HepG2 (cell line): ENCODE data around the gene TBC1D20. TPM values are rescaled to one million over a fixed set of nuclear protein-coding genes. Genes with fewer than 3 reads are reported as not detected.

Experiments
- CBFB ChIP-seq: sonication (generic); formaldehyde crosslinking; IDR thresholded peaks from 2 replicates; pipeline ENCODE4 v1.4.0; 2020; ENCODE audit warnings: missing genetic modification reagents
- CCDC6 ChIP-seq: sonication (generic); formaldehyde crosslinking; IDR thresholded peaks from 2 replicates; pipeline ENCODE4 v1.8.1; 2022; ENCODE audit warnings: mild to moderate bottlenecking, missing genetic modification reagents, moderate library complexity
- ELF3 ChIP-seq: IDR thresholded peaks from 2 replicates; pipeline ENCODE4 v1.6.1; 2016; ENCODE audit warnings: missing genetic modification reagents, missing compliant biosample characterization
- FOXA3 ChIP-seq: IDR thresholded peaks from 2 replicates; pipeline ENCODE4 v1.6.1; 2016; ENCODE audit warnings: missing genetic modification reagents, missing compliant biosample characterization
- HHEX ChIP-seq: IDR thresholded peaks from 2 replicates; pipeline ENCODE4 v1.6.1; 2016; ENCODE audit warnings: control low read depth
- KLF12 ChIP-seq: sonication (generic); formaldehyde crosslinking; IDR thresholded peaks from 2 replicates; pipeline ENCODE4 v1.4.0; 2020; ENCODE audit warnings: missing genetic modification reagents, borderline replicate concordance
- PCBP1 ChIP-seq: fragments of 200-400 bp; formaldehyde crosslinking; IDR thresholded peaks from 2 replicates; pipeline ENCODE4 v1.6.1; 2017; ENCODE audit warnings: mild to moderate bottlenecking, low read depth, low read length, borderline replicate concordance
- TRIM24 ChIP-seq: sonication (generic); formaldehyde crosslinking; IDR thresholded peaks from 2 replicates; pipeline ENCODE4 v1.8.0; 2022; ENCODE audit warnings: mild to moderate bottlenecking, missing genetic modification reagents
- YY1 ChIP-seq: IDR thresholded peaks from 2 replicates; pipeline ENCODE4 v1.6.1; 2011; ENCODE audit warnings: low read length, low read depth, moderate library complexity, mild to moderate bottlenecking; ENCODE audit not compliant: insufficient read depth, insufficient replicate concordance
- ZMAT3 ChIP-seq: sonication (generic); formaldehyde crosslinking; conservative IDR thresholded peaks from 2 replicates; pipeline ENCODE4 v1.7.0; 2021; ENCODE audit warnings: missing genetic modification reagents
- ZNF296 ChIP-seq: sonication (generic); formaldehyde crosslinking; conservative IDR thresholded peaks from 2 replicates; pipeline ENCODE4 v1.5.0; 2020; ENCODE audit warnings: mild to moderate bottlenecking, missing genetic modification reagents
- ZNF619 ChIP-seq: sonication (generic); formaldehyde crosslinking; IDR thresholded peaks from 2 replicates; pipeline ENCODE4 v1.4.0; 2020; ENCODE audit warnings: mild to moderate bottlenecking, missing genetic modification reagents
- ZNF678 ChIP-seq: sonication (generic); formaldehyde crosslinking; IDR thresholded peaks from 2 replicates; pipeline ENCODE4 v1.4.0; 2020; ENCODE audit warnings: mild to moderate bottlenecking, missing genetic modification reagents
- polyA plus RNA-seq, 8 experiments: library from polyadenylated mRNA; depleted of rRNA in 3 of 8; stranded (reverse) in 7 of 8; unstranded in 1 of 8; fragments of >200 nt; fragmentation: Illumina TruSeq in 4 of 8; extraction: Trizol in 4 of 8; gene quantifications; 2 replicates each; pipeline versions ENCODE4 v1.2.1 to v1.2.3, GENCODE V29; 2011 to 2016; ENCODE audit warnings: low read depth in 4 of 8, missing spikeins in 1 of 8, mixed read lengths in 1 of 8; ENCODE audit not compliant: insufficient read depth in 1 of 8
- total RNA-seq, 5 experiments: library from RNA; depleted of rRNA; stranded (reverse); fragments of >200 nt; fragmentation: Illumina TruSeq; extraction: Trizol; gene quantifications; 2 replicates each; pipeline ENCODE4 v1.2.3, GENCODE V29; 2016; ENCODE audit warnings: low read depth in 1 of 5
- TF ChIP-seq, protein P1 (sequence below): sonication (generic); formaldehyde crosslinking; IDR thresholded peaks from 2 replicates; pipeline ENCODE4 v1.4.0; 2020; ENCODE audit warnings: mild to moderate bottlenecking, missing genetic modification reagents
- TF ChIP-seq, protein P2 (sequence below): sonication (generic); formaldehyde crosslinking; IDR thresholded peaks from 2 replicates; pipeline ENCODE4 v1.4.0; 2020; ENCODE audit warnings: missing genetic modification reagents

TBC1D20 gene
- total and polyA plus RNA-seq, 2 of the 13 experiments (the other 11 are each of a cell fraction or from before 2014, with no cell fraction given): 36.6 to 47.1 TPM

DNA sequence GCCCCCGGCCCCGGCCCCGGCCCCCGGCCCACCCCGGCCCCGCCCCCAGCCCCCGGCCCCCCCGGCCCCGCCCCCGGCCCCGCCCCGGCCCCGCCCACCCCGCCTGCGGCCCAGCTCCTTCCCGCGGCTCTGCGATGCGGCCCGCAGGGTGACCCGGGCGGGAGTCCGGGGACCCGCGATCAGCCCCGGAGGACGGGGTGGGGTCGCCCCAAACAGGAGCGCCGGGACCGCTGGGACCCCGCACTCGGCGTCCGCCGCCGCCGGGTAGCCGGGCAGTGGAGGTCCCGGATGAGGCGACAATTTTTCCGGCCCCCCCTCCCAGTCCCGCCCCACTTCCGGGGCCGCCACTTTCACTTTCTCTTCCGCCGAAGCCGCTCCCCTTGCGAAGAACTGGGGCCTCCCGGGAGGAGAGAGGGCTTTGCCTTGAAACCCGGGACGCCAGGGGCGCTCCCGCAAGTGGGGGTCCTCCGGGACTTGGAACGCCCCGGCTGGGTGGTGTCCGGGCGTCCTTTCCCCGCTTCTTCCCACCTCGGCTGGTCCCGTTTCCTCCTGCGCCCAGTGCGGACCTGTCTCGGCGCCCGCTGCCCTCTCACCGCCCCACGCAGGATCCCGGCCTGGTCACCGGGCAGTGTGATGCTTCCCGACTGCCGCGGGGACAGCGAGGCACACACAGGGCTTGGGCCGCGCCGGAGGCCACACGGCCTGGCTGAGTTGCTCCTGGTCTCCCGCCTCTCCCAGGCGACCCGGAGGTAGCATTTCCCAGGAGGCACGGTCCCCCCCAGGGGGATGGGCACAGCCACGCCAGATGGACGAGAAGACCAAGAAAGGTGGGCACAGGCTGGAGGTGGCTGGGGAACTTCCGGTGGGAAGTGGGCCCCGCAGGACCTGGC is 54.1 kb downstream of the TBC1D20 start, which contains the start of gene RBCK1 (continued):
- TF ChIP-seq, protein P1, sequence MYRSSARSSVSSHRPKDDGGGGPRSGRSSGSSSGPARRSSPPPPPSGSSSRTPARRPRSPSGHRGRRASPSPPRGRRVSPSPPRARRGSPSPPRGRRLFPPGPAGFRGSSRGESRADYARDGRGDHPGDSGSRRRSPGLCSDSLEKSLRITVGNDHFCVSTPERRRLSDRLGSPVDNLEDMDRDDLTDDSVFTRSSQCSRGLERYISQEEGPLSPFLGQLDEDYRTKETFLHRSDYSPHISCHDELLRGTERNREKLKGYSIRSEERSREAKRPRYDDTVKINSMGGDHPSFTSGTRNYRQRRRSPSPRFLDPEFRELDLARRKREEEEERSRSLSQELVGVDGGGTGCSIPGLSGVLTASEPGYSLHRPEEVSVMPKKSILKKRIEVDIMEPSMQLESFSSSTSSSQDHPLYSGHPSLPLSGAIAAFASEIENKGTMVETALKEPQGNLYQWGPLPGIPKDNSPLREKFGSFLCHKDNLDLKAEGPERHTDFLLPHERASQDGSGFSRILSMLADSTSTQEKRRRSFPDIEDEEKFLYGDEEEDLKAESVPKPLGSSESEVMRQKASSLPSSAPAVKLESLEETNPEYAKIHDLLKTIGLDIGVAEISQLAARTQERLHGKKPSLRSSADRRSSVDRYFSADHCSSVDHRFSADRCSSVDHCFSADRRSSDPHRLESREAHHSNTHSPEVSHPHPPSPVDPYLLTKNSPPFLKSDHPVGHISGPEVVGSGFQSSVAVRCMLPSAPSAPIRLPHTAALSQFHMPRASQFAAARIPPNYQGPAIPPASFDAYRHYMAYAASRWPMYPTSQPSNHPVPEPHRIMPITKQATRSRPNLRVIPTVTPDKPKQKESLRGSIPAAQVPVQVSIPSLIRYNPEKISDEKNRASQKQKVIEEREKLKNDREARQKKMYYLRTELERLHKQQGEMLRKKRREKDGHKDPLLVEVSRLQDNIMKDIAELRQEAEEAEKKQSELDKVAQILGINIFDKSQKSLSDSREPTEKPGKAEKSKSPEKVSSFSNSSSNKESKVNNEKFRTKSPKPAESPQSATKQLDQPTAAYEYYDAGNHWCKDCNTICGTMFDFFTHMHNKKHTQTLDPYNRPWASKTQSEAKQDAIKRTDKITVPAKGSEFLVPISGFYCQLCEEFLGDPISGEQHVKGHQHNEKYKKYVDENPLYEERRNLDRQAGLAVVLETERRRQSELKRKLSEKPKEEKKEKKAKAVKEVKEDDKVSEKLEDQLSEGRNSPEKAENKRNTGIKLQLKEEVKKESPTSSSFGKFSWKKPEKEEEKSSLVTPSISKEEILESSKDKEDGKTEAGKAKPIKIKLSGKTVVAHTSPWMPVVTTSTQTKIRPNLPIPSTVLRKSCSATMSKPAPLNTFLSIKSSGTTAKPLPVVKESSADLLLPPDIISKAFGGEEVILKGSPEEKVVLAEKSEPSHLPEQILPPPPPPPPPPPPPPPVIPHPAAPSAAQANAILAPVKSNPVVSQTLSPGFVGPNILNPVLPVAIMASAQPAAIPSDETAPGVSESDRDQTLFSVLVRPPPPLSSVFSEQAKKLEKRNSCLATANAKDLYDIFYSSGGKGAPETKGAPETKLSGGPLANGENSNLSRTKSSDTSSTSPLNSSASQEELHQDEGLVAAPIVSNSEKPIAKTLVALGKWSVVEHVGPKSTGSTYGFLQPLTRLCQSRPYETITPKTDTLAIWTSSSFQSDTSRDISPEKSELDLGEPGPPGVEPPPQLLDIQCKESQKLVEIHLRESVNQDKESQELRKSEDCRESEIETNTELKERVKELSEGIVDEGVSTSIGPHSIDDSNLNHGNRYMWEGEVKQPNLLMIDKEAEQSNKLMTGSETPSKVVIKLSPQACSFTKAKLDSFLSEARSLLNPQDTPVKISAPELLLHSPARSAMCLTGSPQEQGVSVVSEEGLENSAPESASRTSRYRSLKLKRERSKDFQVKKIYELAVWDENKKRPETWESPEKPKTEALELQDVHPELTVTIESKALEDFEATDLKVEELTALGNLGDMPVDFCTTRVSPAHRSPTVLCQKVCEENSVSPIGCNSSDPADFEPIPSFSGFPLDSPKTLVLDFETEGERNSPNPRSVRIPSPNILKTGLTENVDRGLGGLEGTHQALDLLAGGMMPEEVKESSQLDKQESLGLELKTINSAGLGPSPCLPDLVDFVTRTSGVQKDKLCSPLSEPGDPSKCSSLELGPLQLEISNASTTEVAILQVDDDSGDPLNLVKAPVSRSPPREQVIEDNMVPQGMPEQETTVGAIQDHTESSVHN (CRISPR knock-in tag): no peak
- peak; percentile 88 for TF ChIP-seq KLF12 (CRISPR knock-in tag)
- TF ChIP-seq ZNF678 (CRISPR knock-in tag): no peak; the same call in 1 of the 2 replicates
- TF ChIP-seq CCDC6 (CRISPR knock-in tag): no peak; the same call in 1 of the 2 replicates
- TF ChIP-seq, protein P2, sequence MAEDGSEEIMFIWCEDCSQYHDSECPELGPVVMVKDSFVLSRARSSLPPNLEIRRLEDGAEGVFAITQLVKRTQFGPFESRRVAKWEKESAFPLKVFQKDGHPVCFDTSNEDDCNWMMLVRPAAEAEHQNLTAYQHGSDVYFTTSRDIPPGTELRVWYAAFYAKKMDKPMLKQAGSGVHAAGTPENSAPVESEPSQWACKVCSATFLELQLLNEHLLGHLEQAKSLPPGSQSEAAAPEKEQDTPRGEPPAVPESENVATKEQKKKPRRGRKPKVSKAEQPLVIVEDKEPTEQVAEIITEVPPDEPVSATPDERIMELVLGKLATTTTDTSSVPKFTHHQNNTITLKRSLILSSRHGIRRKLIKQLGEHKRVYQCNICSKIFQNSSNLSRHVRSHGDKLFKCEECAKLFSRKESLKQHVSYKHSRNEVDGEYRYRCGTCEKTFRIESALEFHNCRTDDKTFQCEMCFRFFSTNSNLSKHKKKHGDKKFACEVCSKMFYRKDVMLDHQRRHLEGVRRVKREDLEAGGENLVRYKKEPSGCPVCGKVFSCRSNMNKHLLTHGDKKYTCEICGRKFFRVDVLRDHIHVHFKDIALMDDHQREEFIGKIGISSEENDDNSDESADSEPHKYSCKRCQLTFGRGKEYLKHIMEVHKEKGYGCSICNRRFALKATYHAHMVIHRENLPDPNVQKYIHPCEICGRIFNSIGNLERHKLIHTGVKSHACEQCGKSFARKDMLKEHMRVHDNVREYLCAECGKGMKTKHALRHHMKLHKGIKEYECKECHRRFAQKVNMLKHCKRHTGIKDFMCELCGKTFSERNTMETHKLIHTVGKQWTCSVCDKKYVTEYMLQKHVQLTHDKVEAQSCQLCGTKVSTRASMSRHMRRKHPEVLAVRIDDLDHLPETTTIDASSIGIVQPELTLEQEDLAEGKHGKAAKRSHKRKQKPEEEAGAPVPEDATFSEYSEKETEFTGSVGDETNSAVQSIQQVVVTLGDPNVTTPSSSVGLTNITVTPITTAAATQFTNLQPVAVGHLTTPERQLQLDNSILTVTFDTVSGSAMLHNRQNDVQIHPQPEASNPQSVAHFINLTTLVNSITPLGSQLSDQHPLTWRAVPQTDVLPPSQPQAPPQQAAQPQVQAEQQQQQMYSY (CRISPR knock-in tag): 0 out of 2 replicates have a peak, but pooled peaks have one; percentile 5
- TF ChIP-seq PCBP1: peak; percentile 80; the same call in 1 of the 2 replicates
- TF ChIP-seq YY1: peak; percentile 50
- TF ChIP-seq ELF3 (CRISPR knock-in tag): peak; percentile 21; the same call in 1 of the 2 replicates
- peak; percentile 60 for TF ChIP-seq CBFB (CRISPR knock-in tag)
- TF ChIP-seq HHEX (CRISPR knock-in tag): no peak
- TF ChIP-seq FOXA3 (CRISPR knock-in tag): no peak
- peak; percentile 65; the same call in 1 of the 2 replicates for TF ChIP-seq ZMAT3 (CRISPR knock-in tag)
- TF ChIP-seq ZNF296 (CRISPR knock-in tag): peak; percentile 95
- TF ChIP-seq TRIM24 (CRISPR knock-in tag): no peak
- TF ChIP-seq ZNF619: 0 out of 2 replicates have a peak, but pooled peaks have one; percentile 75
